ENCODE data around the gene EPHA2. TPM values are rescaled to one million over a fixed set of nuclear protein-coding genes. Genes with fewer than 3 reads are reported as not detected.

Gene EPHA2
- polyA plus RNA-seq, 1 of the 3 experiments (the other 2 are of a cell fraction), result 126 TPM

DNA sequence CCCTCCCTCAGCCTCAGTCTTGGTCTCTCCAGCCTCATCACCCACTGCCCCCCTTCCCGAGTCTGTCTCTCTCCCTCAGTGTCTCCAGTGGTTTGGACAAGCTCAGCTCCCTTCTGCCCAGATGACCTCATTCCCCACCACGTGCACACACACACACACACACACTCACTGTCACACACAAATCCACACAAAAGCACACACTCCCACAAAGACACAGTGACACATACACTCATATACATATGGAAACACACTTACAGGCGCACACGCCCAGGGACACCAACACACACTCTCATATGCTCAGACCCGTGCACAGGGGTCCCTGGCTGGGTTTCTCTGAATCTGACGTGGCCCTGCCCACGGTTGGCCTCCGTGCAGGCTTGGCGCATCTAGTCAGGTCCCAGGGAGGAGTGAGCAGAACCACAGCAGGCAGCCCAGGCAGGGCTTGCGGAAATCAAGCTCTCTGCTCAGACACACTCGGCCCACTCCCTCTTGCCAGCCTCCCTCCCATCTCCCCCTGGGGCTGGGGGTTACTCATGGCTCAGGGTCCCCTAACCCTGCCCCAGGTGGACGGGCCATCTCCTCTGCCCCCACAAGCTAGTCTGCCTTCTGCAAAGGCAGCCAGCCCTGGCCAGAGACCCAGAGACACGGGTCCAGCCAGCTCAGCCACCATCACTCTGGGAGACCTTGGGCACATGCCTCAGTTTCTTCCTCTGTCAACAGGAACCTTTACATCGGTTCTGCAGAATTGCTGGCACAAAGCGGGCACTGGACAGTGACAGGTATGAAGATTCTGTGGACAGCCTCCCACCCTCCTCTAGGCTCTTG, 43.9 kb downstream of the EPHA2 start:
- H3K27ac ChIP-seq (ENCODE audit: low read depth in 2 of 2, low read length in 1 of 2), result peak overlapping the region in 1 of 2 experiments; percentile 42; a peak in 1 of 4 replicates
- peak overlapping the region; percentile 59; the same call in 1 of the 2 replicates for H3K4me2 ChIP-seq
- DNase-seq, result no peak
- H3K4me3 ChIP-seq (ENCODE audit: low read depth in 2 of 2, low read length in 1 of 2), result no peak overlapping the region
- no peak for TF ChIP-seq RXRA (IDR thresholded peaks at IDR 0.05; ENCODE audit: borderline replicate concordance, low read depth)
- TF ChIP-seq, protein P1, sequence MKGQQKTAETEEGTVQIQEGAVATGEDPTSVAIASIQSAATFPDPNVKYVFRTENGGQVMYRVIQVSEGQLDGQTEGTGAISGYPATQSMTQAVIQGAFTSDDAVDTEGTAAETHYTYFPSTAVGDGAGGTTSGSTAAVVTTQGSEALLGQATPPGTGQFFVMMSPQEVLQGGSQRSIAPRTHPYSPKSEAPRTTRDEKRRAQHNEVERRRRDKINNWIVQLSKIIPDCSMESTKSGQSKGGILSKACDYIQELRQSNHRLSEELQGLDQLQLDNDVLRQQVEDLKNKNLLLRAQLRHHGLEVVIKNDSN (IDR thresholded peaks at IDR 0.05; ENCODE audit: borderline replicate concordance, low read depth), result peak; percentile 74; the same call in 1 of the 2 replicates
- TF ChIP-seq MEF2A (IDR thresholded peaks at IDR 0.05; ENCODE audit: borderline replicate concordance, low read depth), result no peak
- TF ChIP-seq, protein P2, sequence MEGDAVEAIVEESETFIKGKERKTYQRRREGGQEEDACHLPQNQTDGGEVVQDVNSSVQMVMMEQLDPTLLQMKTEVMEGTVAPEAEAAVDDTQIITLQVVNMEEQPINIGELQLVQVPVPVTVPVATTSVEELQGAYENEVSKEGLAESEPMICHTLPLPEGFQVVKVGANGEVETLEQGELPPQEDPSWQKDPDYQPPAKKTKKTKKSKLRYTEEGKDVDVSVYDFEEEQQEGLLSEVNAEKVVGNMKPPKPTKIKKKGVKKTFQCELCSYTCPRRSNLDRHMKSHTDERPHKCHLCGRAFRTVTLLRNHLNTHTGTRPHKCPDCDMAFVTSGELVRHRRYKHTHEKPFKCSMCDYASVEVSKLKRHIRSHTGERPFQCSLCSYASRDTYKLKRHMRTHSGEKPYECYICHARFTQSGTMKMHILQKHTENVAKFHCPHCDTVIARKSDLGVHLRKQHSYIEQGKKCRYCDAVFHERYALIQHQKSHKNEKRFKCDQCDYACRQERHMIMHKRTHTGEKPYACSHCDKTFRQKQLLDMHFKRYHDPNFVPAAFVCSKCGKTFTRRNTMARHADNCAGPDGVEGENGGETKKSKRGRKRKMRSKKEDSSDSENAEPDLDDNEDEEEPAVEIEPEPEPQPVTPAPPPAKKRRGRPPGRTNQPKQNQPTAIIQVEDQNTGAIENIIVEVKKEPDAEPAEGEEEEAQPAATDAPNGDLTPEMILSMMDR (IDR thresholded peaks at IDR 0.05), result no peak
- no peak for TF ChIP-seq TAF1 (IDR thresholded peaks at IDR 0.05; ENCODE audit: borderline replicate concordance, low read depth, low read length)
- no peak for TF ChIP-seq MXI1 (IDR thresholded peaks at IDR 0.05; ENCODE audit: low read depth, low read length)
- TF ChIP-seq, protein P3, sequence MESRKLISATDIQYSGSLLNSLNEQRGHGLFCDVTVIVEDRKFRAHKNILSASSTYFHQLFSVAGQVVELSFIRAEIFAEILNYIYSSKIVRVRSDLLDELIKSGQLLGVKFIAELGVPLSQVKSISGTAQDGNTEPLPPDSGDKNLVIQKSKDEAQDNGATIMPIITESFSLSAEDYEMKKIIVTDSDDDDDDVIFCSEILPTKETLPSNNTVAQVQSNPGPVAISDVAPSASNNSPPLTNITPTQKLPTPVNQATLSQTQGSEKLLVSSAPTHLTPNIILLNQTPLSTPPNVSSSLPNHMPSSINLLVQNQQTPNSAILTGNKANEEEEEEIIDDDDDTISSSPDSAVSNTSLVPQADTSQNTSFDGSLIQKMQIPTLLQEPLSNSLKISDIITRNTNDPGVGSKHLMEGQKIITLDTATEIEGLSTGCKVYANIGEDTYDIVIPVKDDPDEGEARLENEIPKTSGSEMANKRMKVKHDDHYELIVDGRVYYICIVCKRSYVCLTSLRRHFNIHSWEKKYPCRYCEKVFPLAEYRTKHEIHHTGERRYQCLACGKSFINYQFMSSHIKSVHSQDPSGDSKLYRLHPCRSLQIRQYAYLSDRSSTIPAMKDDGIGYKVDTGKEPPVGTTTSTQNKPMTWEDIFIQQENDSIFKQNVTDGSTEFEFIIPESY (IDR thresholded peaks at IDR 0.05; ENCODE audit: borderline replicate concordance, low read depth), result no peak
- TF ChIP-seq RFX5 (IDR thresholded peaks at IDR 0.05; ENCODE audit: low read length), result no peak
- peak; percentile 2; the same call in 1 of the 2 replicates for TF ChIP-seq FOSL2 (IDR thresholded peaks at IDR 0.05; ENCODE audit: borderline replicate concordance, low read depth)
- TF ChIP-seq, protein P4, sequence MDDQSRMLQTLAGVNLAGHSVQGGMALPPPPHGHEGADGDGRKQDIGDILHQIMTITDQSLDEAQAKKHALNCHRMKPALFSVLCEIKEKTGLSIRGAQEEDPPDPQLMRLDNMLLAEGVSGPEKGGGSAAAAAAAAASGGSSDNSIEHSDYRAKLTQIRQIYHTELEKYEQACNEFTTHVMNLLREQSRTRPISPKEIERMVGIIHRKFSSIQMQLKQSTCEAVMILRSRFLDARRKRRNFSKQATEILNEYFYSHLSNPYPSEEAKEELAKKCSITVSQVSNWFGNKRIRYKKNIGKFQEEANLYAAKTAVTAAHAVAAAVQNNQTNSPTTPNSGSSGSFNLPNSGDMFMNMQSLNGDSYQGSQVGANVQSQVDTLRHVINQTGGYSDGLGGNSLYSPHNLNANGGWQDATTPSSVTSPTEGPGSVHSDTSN (IDR thresholded peaks at IDR 0.05), result 0 out of 2 replicates have a peak, but pooled peaks have one; percentile 7
- TF ChIP-seq GABPA (IDR thresholded peaks at IDR 0.05; ENCODE audit: low read depth), result no peak
- no peak for TF ChIP-seq NRF1 (IDR thresholded peaks at IDR 0.05; ENCODE audit: low read depth, low read length)
- no peak for TF ChIP-seq GATA2 (CRISPR knock-in tag; IDR thresholded peaks at IDR 0.05)
- TF ChIP-seq EP300 (IDR thresholded peaks at IDR 0.05; ENCODE audit: borderline replicate concordance in 1 of 2, low read depth in 1 of 2, low read length in 1 of 2), result no peak
- TF ChIP-seq RCOR1 (IDR thresholded peaks at IDR 0.05; ENCODE audit: low read length), result no peak
- TF ChIP-seq, protein P5, sequence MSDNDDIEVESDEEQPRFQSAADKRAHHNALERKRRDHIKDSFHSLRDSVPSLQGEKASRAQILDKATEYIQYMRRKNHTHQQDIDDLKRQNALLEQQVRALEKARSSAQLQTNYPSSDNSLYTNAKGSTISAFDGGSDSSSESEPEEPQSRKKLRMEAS (IDR thresholded peaks at IDR 0.05; ENCODE audit: low read depth), result peak; percentile 74; the same call in 1 of the 2 replicates
- TF ChIP-seq FOXM1 (IDR thresholded peaks at IDR 0.05; ENCODE audit: low read depth), result no peak
- no peaks in the 10 kb centered on the region for H4K20me1 ChIP-seq (ENCODE audit: insufficient read depth)
- peak overlapping the region; percentile 47; the same call in 1 of the 2 replicates for H2AFZ ChIP-seq (ENCODE audit: low read depth)
- H3K36me3 ChIP-seq (replicated peaks in 1 of 2; ENCODE audit: control insufficient read depth in 1 of 2, insufficient read depth in 2 of 2, low read length in 1 of 2), result no peaks in the 10 kb centered on the region
- CTCF ChIA-PET, result interaction anchor here (1.5 to 2.2 kb wide), 3 partner anchors 30 to 76 kb away, joined by 4 to 13 read pairs (median 9); no protein-coding TSS in a partner anchor
- no peaks in the 10 kb centered on the region for H3K9me2 ChIP-seq
- no peak overlapping the region for H3K9ac ChIP-seq
- H3K4me1 ChIP-seq (ENCODE audit: control insufficient read depth in 1 of 2, insufficient read depth in 2 of 2, low read depth in 1 of 2, low read length in 1 of 2), result peaks cover 17 to 24% of the 10 kb centered on the region in 2 experiments; a peak in 3 of 4 replicates
- POLR2A ChIA-PET, result no interaction called here
- no peaks in the 10 kb centered on the region for H3K79me2 ChIP-seq (ENCODE audit: insufficient read depth)
- no peaks in the 10 kb centered on the region for H3K9me3 ChIP-seq
- 74% methylated on average over 14 of the region's 15 CpGs for WGBS (ENCODE audit: low lambda C conversion rate)
- H3K27me3 ChIP-seq (ENCODE audit: insufficient read depth), result no peaks in the 10 kb centered on the region
- H3F3A ChIP-seq (replicated peaks; ENCODE audit: insufficient read depth), result peaks cover 3% of the 10 kb centered on the region
